ENCODE data around the gene SEC14L5.

The SEC14L5 gene

GRCh38 chr16:4989391-4990006 is 31.4 kb downstream of the SEC14L5 start:
- H3K9ac ChIP-seq (ENCODE audit: low read length): no peak overlapping the region
- no peaks in the 10 kb centered on the region for H3K4me1 ChIP-seq (ENCODE audit: control insufficient read depth, insufficient read depth, low read length)
- H3K36me3 ChIP-seq (ENCODE audit: control insufficient read depth, insufficient read depth, low read length, severe bottlenecking): no peaks in the 10 kb centered on the region
- no peak for DNase-seq (ENCODE audit: low read depth)
- peaks cover 29% of the 10 kb centered on the region for H3K27me3 ChIP-seq (replicated peaks; ENCODE audit: control insufficient read depth, insufficient read depth, low read length)
- H3K4me3 ChIP-seq (ENCODE audit: low read length): no peak overlapping the region
- peaks cover 11% of the 10 kb centered on the region for H3K9me3 ChIP-seq (ENCODE audit: control insufficient read depth, low read length)

DNA sequence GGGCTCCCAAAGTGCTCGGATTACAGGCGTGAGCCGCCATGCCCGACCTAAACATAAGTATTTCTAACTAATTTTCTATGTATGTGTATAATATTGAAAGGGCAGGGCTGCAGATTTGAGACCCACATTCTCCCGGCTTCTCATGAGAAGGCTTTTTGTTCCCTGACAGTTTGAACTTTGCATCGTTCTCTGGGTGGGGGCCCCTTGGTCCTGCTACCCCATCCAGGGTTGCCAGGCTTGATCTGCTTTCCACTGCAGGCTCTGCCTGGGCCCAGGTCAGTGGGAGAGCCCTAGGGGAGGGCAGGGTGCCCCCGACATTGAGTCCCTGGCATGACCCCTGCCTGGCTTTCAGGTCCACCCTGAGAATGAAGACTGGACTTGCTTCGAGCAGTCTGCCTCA is 32.3 kb downstream of the SEC14L5 start:
- Histone ChIP-seq H3K27me3 (replicated peaks; ENCODE audit: control insufficient read depth, insufficient read depth, low read length) (peaks cover 29% of the 10 kb centered on the region), H3K9me3 (ENCODE audit: control insufficient read depth, low read length) (peaks cover 11% of the 10 kb centered on the region), H3K9ac (ENCODE audit: low read length) (no peak overlapping the region), H3K36me3 (ENCODE audit: control insufficient read depth, insufficient read depth, low read length, severe bottlenecking) (no peaks in the 10 kb centered on the region), H3K4me3 (ENCODE audit: low read length) (no peak overlapping the region), H3K4me1 (ENCODE audit: control insufficient read depth, insufficient read depth, low read length) (no peaks in the 10 kb centered on the region)
- no peak for DNase-seq (ENCODE audit: low read depth)

DNA sequence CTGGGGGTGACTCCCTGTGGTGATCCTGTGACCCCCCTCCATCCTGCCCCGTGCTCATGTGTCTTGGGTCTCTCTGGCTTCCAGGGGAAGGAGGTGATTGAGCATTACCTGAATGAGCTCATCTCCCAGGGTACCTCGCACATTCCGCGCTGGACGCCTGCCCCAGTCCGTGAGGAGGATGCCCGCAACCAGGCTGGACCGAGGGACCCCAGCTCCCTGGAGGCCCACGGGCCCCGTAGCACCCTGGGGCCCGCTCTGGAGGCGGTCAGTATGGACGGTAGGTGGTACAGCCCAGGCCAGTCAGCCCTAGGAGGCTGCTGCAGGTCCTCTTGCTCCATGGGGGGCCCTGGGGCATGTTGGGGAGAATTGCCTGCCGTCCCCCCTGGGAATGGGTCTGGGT is 33.6 kb downstream of the SEC14L5 start:
- peaks cover 4% of the 10 kb centered on the region for H3K9me3 ChIP-seq (ENCODE audit: control insufficient read depth, low read length)
- H3K4me1 ChIP-seq (ENCODE audit: control insufficient read depth, insufficient read depth, low read length): no peaks in the 10 kb centered on the region
- DNase-seq (ENCODE audit: low read depth): no peak
- no peaks in the 10 kb centered on the region for H3K36me3 ChIP-seq (ENCODE audit: control insufficient read depth, insufficient read depth, low read length, severe bottlenecking)
- no peak overlapping the region for H3K9ac ChIP-seq (ENCODE audit: low read length)
- no peak overlapping the region for H3K4me3 ChIP-seq (ENCODE audit: low read length)
- H3K27me3 ChIP-seq (replicated peaks; ENCODE audit: control insufficient read depth, insufficient read depth, low read length): peaks cover 23% of the 10 kb centered on the region

DNA sequence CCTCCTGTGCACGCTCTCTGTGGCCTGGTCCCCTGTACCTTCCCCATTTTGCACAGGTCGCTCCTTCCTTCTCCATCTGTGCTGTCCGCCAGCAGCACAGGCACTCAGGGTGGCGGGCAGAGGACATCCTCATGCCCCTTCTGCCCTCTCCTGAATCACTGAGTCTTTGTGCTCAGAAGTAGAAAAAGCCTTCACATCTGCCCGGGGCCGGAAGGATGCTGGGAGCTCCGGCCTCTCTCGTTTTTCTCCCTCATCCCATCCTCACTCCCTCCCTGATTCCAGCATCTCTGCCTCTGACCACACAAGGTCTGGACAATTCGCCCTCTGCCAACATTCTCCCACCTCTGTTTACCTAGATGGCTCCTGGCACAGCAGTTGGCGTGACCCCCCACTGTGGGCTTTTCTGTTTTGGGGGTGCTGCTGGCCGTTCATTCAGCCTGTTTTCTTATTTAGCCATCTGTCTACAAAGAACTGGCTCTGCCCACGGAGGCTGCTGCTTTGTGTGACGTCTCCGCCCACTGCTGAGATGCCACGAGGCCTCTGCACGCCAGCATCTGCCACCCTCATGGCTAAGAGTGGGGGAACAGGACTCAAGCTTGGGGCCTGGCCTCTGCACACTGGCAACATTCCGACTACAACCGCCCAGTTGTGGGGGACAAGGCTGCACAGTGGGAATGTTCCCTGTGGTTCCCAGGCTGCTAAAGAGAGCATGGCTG is 36.7 kb downstream of the SEC14L5 start:
- Histone ChIP-seq H3K36me3 (ENCODE audit: control insufficient read depth, insufficient read depth, low read length, severe bottlenecking) (no peaks in the 10 kb centered on the region), H3K9ac (ENCODE audit: low read length) (no peak overlapping the region), H3K4me3 (ENCODE audit: low read length) (no peak overlapping the region), H3K27me3 (replicated peaks; ENCODE audit: control insufficient read depth, insufficient read depth, low read length) (no peaks in the 10 kb centered on the region), H3K4me1 (ENCODE audit: control insufficient read depth, insufficient read depth, low read length) (no peaks in the 10 kb centered on the region), H3K9me3 (ENCODE audit: control insufficient read depth, low read length) (no peaks in the 10 kb centered on the region)
- DNase-seq (ENCODE audit: low read depth): peak; percentile 34

DNA sequence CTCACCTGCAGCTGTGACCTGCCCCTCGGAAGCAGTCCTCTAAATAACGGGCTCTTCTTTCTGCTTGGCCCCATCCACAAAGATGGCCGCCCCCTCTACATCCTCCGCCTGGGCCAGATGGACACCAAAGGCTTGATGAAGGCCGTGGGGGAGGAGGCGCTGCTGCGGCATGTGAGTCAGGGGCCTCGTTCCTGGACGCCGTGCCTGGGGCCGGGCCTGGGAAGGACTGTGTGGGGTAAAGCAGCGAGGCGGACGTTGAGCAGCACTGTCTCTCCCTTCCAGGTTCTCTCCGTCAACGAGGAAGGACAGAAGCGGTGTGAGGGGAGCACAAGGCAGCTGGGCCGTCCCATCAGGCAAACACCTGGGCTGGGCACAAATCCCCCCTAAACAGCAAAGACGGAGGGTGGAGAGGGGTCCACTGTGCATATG is 42.5 kb downstream of the SEC14L5 start:
- Histone ChIP-seq H3K4me1 (ENCODE audit: control insufficient read depth, insufficient read depth, low read length) (no peaks in the 10 kb centered on the region), H3K4me3 (ENCODE audit: low read length) (no peak overlapping the region), H3K27me3 (replicated peaks; ENCODE audit: control insufficient read depth, insufficient read depth, low read length) (peaks cover 16% of the 10 kb centered on the region), H3K36me3 (ENCODE audit: control insufficient read depth, insufficient read depth, low read length, severe bottlenecking) (no peaks in the 10 kb centered on the region), H3K9ac (ENCODE audit: low read length) (no peak overlapping the region), H3K9me3 (ENCODE audit: control insufficient read depth, low read length) (no peaks in the 10 kb centered on the region)
- DNase-seq (ENCODE audit: low read depth): no peak

GRCh38 chr16:5001571-5001970 is 43.4 kb downstream of the SEC14L5 start:
- H3K27me3 ChIP-seq (replicated peaks; ENCODE audit: control insufficient read depth, insufficient read depth, low read length): peaks cover 16% of the 10 kb centered on the region
- no peaks in the 10 kb centered on the region for H3K4me1 ChIP-seq (ENCODE audit: control insufficient read depth, insufficient read depth, low read length)
- H3K4me3 ChIP-seq (ENCODE audit: low read length): no peak overlapping the region
- no peaks in the 10 kb centered on the region for H3K36me3 ChIP-seq (ENCODE audit: control insufficient read depth, insufficient read depth, low read length, severe bottlenecking)
- no peak for DNase-seq (ENCODE audit: low read depth)
- no peak overlapping the region for H3K9ac ChIP-seq (ENCODE audit: low read length)
- no peaks in the 10 kb centered on the region for H3K9me3 ChIP-seq (ENCODE audit: control insufficient read depth, low read length)

DNA sequence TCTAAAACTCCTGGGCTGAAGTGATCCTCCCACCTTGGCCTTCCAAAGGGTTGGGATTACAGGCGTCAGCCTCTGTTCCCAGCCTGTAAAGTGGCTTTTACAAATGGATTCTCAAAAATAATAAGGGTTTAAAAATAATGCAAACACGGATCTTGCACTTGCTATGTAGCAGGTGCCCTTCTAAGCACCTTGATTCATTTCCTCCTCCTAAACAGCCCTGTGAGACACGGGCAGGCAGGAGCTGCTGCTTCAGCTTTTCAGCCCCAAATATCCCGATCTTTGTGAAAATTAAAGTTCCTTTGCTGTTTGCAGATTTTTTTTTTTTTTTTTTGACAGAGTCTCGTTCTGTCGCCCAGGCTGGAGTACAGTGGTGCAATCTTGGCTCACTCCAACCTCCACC is 43.9 kb downstream of the SEC14L5 start:
- H3K9me3 ChIP-seq (ENCODE audit: control insufficient read depth, low read length): no peaks in the 10 kb centered on the region
- no peak for DNase-seq (ENCODE audit: low read depth)
- no peaks in the 10 kb centered on the region for H3K4me1 ChIP-seq (ENCODE audit: control insufficient read depth, insufficient read depth, low read length)
- H3K4me3 ChIP-seq (ENCODE audit: low read length): no peak overlapping the region
- H3K9ac ChIP-seq (ENCODE audit: low read length): no peak overlapping the region
- peaks cover 16% of the 10 kb centered on the region for H3K27me3 ChIP-seq (replicated peaks; ENCODE audit: control insufficient read depth, insufficient read depth, low read length)
- H3K36me3 ChIP-seq (ENCODE audit: control insufficient read depth, insufficient read depth, low read length, severe bottlenecking): no peaks in the 10 kb centered on the region

DNA sequence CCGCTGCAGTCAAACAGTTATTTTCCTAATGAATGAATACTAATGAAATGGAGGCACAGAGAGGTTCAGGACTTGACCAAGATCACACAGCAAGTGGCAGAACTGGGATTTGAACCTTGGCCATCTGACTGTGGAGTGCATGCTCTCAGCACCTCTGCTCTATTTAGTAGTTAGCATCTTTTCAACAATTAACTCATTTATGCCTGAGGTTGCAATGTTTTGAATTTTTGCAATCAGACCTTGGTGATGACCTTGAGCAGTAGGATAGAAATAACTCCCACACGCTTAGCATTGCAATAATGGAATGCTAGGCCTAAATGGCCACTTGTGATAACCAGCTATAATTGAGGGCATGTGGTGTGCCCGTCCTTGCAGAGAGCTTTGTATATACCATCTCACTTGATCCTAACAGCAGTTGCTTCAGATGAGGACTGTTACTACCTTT is 44.6 kb downstream of the SEC14L5 start:
- no peaks in the 10 kb centered on the region for H3K4me1 ChIP-seq (ENCODE audit: control insufficient read depth, insufficient read depth, low read length)
- DNase-seq (ENCODE audit: low read depth): no peak
- H3K27me3 ChIP-seq (replicated peaks; ENCODE audit: control insufficient read depth, insufficient read depth, low read length): peaks cover 16% of the 10 kb centered on the region
- no peaks in the 10 kb centered on the region for H3K36me3 ChIP-seq (ENCODE audit: control insufficient read depth, insufficient read depth, low read length, severe bottlenecking)
- H3K4me3 ChIP-seq (ENCODE audit: low read length): no peak overlapping the region
- H3K9me3 ChIP-seq (ENCODE audit: control insufficient read depth, low read length): no peaks in the 10 kb centered on the region
- no peak overlapping the region for H3K9ac ChIP-seq (ENCODE audit: low read length)

DNA sequence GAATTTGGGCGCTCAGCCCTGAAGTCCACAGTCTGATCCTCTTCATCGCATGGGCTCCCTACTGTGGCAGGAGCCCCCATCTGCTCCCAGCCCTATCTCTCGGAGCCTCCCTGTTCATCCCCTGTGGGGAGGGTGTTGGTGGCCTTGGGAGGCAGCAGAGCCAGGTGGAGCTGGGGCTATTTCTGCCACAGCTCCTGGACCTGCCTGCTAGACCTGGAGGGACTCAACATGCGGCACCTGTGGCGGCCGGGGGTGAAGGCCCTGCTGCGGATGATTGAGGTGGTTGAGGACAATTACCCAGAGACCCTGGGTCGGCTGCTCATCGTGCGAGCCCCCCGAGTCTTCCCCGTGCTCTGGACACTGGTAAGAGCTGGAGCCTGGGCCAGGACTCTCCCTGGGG is 45.1 kb downstream of the SEC14L5 start:
- Histone ChIP-seq H3K4me3 (ENCODE audit: low read length) (no peak overlapping the region), H3K4me1 (ENCODE audit: control insufficient read depth, insufficient read depth, low read length) (no peaks in the 10 kb centered on the region), H3K9me3 (ENCODE audit: control insufficient read depth, low read length) (no peaks in the 10 kb centered on the region), H3K9ac (ENCODE audit: low read length) (no peak overlapping the region), H3K27me3 (replicated peaks; ENCODE audit: control insufficient read depth, insufficient read depth, low read length) (peaks cover 16% of the 10 kb centered on the region), H3K36me3 (ENCODE audit: control insufficient read depth, insufficient read depth, low read length, severe bottlenecking) (no peaks in the 10 kb centered on the region)
- no peak for DNase-seq (ENCODE audit: low read depth)

DNA sequence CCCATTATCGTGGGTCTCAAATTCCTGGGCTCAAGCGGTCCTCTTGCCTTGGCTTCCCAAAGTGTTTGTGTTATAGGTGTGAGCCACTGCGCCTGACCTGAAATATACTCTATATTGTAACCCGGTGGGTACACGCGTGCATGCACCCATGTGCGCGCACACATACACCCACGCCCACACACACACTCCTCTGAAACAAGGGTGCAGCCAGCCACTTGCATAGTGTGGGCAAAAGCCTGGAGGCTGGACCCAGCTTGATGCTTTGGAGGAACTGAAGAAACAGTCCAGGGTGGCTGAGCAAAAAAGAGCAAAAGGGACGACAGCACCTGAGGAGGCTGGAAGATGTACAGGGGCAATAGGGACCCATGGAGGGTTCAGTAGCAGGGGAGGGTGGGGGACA is 45.7 kb downstream of the SEC14L5 start:
- H3K4me3 ChIP-seq (ENCODE audit: low read length): no peak overlapping the region
- H3K36me3 ChIP-seq (ENCODE audit: control insufficient read depth, insufficient read depth, low read length, severe bottlenecking): no peaks in the 10 kb centered on the region
- DNase-seq (ENCODE audit: low read depth): no peak
- no peak overlapping the region for H3K9ac ChIP-seq (ENCODE audit: low read length)
- H3K4me1 ChIP-seq (ENCODE audit: control insufficient read depth, insufficient read depth, low read length): no peaks in the 10 kb centered on the region
- no peaks in the 10 kb centered on the region for H3K9me3 ChIP-seq (ENCODE audit: control insufficient read depth, low read length)
- peaks cover 21% of the 10 kb centered on the region for H3K27me3 ChIP-seq (replicated peaks; ENCODE audit: control insufficient read depth, insufficient read depth, low read length)

- Histone ChIP-seq H3K9ac (ENCODE audit: low read length) (no peak overlapping the region), H3K4me1 (ENCODE audit: control insufficient read depth, insufficient read depth, low read length) (no peaks in the 10 kb centered on the region), H3K27me3 (replicated peaks; ENCODE audit: control insufficient read depth, insufficient read depth, low read length) (peaks cover 21% of the 10 kb centered on the region), H3K4me3 (ENCODE audit: low read length) (no peak overlapping the region), H3K9me3 (ENCODE audit: control insufficient read depth, low read length) (no peaks in the 10 kb centered on the region), H3K36me3 (ENCODE audit: control insufficient read depth, insufficient read depth, low read length, severe bottlenecking) (no peaks in the 10 kb centered on the region)
- DNase-seq (ENCODE audit: low read depth): no peak
These were observed 46.2 kb downstream of the SEC14L5 start for GRCh38 chr16:5004311-5004710.
